HG03280 (cell line): ENCODE measurements around the gene SDHC.
A peak's percentile ranks its signal among the peaks of the same experiment; 100 is the strongest.
"Not testable (repeated sequence)": the region's sequence is repeated elsewhere in the genome, so short reads cannot be mapped to it uniquely, and the experiment has no call there.

ENCODE experiments used
- ATAC-seq: cut with Tn5 transposase; IDR thresholded peaks from one replicate; pipeline ENCODE4 v1.9.1; 2021; ENCODE audit warnings: mild to moderate bottlenecking, moderate library complexity; ENCODE audit not compliant: unreplicated experiment

The SDHC gene

DNA sequence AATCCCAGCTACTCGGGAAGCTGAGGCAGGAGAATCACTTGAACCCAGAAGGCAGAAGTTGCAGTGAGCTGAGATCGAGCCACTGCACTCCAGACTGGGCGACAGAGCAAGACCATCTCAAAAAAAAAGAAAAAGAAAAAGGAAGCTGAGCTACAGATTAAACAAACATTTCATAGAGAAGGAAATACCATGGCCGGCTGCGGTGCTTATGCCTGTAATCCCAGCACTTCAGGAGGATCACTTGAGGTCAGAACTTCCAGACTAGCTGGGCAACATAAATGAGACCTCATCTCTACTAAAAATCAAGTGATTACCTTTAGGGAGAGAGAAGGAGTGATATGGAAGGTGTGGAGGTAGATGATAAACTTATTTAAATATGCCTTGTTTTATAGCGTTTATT lies 67.5 kb downstream of the SDHC start:
- no peak for ATAC-seq

DNA sequence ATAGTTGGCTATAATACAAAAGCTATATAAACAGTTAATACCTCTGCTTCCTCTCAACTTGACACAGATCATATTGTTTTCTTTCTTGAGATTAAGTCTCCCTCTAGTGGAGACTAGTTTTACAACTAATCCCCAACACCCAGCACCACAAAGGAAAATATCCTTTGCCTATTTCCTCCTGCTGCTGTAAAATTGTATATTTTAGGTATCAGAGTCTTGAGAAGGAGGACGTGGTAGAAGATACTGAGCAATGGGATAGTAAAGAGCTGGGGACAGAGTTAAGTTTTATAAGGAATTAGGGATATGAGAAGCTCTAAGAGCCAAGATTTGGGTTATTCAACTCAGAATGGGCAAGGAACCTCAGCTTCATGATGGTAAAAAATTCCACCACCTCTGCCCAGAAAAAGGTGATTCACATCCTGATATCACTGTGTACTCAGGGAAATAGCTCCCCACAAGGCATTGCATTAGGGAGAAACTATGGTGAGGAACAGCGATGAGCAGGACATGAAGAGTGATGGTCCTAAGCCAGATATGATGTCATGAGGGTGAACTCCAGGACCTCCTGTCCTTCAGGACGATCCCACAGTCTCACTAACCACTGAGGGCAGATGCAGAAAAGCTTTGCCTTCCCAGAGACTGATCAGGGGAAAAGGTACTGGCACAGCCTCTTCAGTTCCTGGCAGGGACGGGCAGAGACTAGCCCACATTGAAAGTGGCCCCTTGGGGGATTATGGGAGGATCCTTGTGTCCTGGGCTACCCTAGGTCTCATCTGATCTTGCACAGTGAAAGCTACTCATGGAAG lies 68.2 kb downstream of the SDHC start:
- no peak for ATAC-seq

DNA sequence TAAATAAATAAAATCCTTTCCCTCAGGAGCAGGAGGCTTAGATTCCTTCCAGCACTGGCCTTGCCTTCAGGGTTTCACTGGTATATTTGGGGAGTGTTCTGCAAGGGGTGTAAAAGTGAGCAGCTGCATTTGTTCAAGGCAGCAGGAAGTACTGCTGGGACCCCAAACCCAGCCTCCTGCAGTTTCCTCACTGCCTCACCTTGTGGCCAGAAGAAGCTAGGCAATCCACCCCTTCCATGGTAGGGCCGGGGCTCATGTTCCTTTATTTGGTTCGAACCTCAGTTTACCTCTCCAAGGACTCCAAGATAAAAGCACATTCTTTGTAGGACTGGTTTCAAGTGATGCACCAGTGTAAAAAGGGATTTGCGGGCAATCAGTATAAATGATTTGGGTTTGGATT lies 74.5 kb downstream of the SDHC start:
- ATAC-seq: no peak

DNA sequence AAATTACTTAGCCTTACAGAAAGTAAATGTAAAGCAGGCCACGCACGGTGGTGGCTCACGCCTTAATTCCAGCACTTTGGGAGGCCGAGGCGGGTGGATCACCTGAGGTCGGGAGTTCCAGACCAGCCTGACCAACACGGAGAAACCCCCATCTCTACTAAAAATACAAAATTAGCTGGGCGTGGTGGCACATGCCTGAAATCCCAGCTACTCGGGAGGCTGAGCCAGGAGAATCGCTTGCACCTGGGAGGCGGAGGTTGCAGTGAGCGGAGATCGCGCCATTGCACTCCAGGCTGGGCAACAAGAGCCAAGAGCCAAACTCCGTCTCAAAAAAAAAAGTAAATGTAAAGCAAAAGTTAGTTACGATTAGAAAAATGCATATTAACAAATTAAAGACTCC lies 75.0 kb downstream of the SDHC start:
- not testable (repeated sequence) for ATAC-seq

DNA sequence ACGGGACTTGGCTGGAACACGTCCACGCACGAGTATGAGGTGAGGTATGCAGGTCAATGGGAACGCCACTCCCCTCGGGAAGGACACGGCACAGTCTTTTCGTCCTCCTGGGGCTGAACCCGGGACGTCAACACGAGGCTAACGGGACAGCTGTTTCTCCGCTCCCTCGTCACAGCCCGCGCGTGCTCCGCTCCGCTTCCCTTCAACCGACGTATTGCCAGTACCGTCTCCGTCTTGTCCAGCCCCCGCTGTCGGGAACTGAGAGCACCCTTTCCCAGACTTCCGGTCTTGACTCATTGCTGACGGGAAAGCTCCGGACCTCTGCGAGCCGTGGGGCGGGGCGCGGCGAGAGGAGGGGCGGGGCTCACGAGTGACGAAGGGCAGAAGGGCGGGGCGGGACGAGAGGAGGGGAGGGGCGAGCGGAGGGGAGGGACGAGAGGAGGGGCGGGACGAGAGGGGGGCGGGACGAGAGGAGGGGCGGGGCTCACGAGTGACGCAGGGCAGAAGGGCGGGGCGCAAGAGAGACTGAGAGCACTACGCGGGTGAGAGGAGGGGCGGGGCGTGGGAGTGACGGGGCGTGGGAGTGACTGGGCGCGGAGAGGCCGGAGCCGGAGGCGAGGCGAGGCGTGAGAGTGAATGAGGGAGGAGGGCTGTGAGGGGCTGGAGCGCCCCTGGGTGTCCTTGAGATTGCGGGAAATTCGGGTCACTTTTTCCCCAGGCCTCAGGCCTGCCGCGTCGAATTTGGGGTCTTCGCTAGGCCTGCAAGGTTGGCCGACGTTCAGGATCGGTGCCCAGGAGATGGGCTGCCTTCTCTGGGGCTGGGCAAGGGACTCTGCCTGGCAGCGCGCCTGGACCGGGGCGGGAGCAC lies 75.7 kb downstream of the SDHC start:
- ATAC-seq: peak; percentile 88

DNA sequence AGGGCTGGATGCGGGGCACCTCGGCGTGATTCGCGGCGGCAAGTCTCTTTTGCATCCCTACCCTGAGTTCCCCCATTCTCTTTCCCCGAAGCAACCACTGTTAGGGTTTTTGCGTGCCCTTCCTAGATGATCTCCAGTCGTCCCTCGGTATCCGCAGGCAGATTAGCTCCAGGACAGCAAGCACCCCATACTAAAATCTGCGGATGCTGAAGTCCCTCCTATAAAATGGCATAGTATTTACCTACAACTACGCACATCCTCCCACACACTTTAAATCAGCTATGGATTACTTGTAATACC lies 76.3 kb downstream of the SDHC start:
- peak; percentile 9 for ATAC-seq

GRCh38 chr1:161391136-161391535 lies 77.0 kb downstream of the SDHC start:
- ATAC-seq: not testable (repeated sequence)

GRCh38 chr1:161391611-161392010 lies 77.4 kb downstream of the SDHC start:
- no peak for ATAC-seq

DNA sequence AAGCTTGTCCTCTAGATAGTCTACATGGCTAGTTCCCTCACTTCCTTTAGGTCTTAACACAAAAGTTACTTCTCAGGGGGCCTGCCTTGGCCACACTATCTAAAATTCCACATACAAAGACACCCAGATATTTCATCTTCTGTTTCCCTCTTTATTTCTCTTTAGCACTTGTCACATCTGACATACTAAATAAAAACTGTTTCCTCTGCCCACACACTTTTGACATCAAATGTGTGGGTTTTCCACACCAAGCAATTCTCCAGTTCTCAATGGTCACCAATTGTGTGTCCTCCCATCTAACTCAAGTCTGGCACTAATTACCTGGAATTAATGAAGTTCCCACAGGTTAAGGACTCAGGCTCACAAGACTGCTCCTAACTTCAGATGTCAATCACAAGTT lies 79.0 kb downstream of the SDHC start:
- ATAC-seq: no peak

GRCh38 chr1:161397038-161397437 lies 82.9 kb downstream of the SDHC start:
- not testable (repeated sequence) for ATAC-seq

DNA sequence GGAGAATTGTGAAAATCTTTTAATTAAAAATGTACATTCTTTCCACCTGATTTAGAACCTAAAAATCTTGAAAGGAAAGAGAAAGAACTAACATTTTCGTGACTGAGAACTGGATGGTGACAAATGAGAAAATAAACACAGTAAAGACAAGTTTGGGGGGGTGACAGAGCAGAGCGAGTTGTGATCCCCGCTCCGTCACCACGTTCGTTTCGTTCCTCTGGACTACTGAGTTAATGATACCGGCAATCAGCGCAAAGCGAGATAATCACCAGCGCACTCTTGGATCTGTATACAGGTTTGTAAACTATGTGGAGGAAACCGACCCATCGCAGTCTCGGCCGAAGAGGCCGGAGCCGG lies 84.7 kb downstream of the SDHC start:
- no peak for ATAC-seq

DNA sequence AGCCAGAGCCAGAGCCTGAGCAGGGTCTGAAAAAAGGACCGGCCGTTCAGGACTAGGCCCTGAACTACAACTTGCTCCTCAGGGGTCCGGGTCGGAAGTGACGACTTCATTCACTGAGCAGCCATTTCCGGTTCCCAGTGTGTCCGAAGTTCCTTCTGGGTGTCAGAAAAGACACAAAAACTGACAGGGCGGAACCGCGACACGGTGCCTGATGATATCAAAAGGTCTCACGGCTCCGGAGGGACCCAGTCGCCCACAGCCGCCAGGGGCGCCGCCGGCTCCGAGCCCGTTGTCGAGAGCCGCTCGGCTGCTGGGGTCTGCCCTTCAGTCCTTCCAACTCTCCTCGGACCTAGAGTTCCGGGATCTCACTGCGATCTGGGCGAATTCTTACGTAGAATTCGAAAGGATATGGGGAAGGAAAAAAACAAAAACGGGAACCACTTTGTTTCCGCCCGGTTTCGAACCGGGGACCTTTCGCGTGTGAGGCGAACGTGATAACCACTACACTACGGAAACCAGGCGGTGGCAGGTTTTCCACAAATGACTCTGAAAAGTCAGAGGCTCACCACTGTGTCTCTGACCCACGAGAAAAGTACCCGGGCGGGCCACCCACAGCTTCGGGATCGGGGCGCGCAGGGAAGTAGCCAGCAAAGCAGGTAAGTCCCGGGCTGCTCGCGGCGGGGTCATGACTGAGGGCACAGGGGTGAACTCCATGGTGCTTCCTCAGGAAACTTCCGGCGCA lies 85.2 kb downstream of the SDHC start:
- peak; percentile 73 for ATAC-seq

DNA sequence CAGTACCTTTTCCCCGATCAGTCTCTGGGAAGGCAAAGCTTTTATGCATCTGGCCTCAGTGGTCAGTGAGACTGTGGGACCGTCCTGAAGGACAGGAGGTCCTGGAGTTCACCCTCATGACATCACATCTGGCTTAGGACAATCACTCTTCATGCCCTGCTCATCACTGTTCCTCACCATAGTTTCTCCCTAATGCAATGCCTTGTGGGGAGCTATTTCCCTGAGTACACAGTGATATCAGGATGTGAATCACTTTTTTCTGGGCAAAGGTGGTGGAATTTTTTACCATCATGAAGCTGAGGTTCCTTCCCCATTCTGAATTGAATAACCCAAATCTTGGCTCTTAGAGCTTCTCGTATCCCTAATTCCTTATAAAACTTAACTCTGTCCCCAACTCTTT lies 88.3 kb downstream of the SDHC start:
- ATAC-seq: no peak

- no peak for ATAC-seq
Measured at GRCh38 chr1:161404051-161404597, 89.9 kb downstream of the SDHC start.

- not testable (repeated sequence) for ATAC-seq
Measured at GRCh38 chr1:161406551-161406950, 92.4 kb downstream of the SDHC start.

GRCh38 chr1:161407451-161407985 lies 93.3 kb downstream of the SDHC start:
- ATAC-seq: no peak

DNA sequence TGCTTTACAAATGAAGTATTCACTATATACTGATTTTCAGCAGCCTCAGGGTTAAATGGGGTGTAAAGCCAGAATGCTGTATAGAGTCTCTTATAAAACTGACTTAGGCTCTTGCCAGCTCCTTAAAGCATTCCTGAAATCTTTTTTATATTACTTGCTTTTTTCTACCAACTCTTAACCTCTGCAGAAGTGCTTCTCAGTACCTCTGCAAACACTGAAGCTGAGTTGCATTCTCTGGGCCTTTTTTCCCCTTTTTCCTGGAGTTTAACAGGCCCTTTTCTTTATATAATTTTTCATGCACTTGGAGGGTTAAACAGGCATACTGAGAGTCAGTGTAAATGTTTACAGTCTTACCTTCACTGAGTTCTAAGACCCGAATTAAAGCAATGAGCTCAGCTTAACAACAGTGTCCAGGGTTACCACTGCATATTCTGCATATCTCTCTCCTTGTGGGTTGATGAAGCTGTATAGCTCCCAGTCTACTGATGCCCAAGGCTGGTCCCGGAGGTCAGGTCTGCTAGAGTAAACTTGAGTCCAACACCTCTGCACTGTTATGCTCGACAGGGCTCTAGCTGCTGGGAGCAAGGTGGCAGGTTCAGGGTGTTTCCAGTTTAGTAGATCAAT lies 94.4 kb downstream of the SDHC start:
- ATAC-seq: no peak

- not testable (repeated sequence) for ATAC-seq
Measured at GRCh38 chr1:161409848-161410635, 95.9 kb downstream of the SDHC start.

GRCh38 chr1:161410636-161410970 lies 96.4 kb downstream of the SDHC start:
- ATAC-seq: not testable (repeated sequence)
